ENCODE results near the gene EPB41L3.

GRCh38 chr18:5585653-5586052 is 41.9 kb upstream of the EPB41L3 start:
- no peak for TF ChIP-seq POLR2AphosphoS5 (IDR thresholded peaks at IDR 0.05)
- no peak for TF ChIP-seq CTCF (IDR thresholded peaks at IDR 0.05)
- no peak for TF ChIP-seq POLR2A (IDR thresholded peaks at IDR 0.05)
- no peak for TF ChIP-seq EP300 (IDR thresholded peaks at IDR 0.05)

Data from suprapubic skin (tissue), 4 donors.